Liver (tissue), 2 donors: ENCODE results near the gene CCDC39.

Experiments
- FOXA1 ChIP-seq: IDR thresholded peaks from 2 replicates; pipeline ENCODE4 v1.6.1; 2016; ENCODE audit warnings: antibody characterized with exemption
- RAD21 ChIP-seq, 2 donors: IDR thresholded peaks; 2 replicates each; pipeline ENCODE4 v1.6.1; 2016; ENCODE audit warnings: antibody characterized with exemption in 2 of 2, mild to moderate bottlenecking in 2 of 2
- RXRA ChIP-seq, 2 donors: IDR thresholded peaks; 2 replicates each; pipeline ENCODE4 v1.6.1; 2017 to 2018; ENCODE audit warnings: antibody characterized with exemption in 2 of 2, mild to moderate bottlenecking in 1 of 2
- TF ChIP-seq, protein P1 (sequence below): IDR thresholded peaks from 2 replicates; pipeline ENCODE4 v1.6.1; 2016; ENCODE audit warnings: antibody characterized with exemption, mild to moderate bottlenecking
- donor health status: healthy.

DNA sequence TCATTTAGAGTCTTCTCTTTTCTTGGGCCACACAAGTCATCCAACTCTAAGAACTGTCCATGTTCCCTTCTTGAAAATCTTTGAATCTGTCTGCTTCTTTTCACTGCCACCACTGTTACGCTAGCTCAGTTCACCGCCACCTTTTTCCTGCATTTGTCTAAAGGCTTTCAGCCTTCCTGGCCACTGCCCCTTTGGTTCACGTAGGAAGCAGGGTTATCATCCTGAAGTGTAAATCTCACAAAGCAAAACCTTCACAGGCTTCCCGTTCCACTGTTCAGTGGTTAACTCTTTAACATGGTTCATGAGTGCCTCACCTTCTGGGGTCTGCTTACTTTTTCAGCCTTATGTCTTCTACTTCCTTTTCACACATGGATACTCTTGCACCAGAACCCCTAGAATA is 26.3 kb upstream of the CCDC39 start:
- TF ChIP-seq FOXA1 = no peak
- TF ChIP-seq RAD21 (IDR thresholded peaks at IDR 0.05) = no peak
- TF ChIP-seq, protein P1, sequence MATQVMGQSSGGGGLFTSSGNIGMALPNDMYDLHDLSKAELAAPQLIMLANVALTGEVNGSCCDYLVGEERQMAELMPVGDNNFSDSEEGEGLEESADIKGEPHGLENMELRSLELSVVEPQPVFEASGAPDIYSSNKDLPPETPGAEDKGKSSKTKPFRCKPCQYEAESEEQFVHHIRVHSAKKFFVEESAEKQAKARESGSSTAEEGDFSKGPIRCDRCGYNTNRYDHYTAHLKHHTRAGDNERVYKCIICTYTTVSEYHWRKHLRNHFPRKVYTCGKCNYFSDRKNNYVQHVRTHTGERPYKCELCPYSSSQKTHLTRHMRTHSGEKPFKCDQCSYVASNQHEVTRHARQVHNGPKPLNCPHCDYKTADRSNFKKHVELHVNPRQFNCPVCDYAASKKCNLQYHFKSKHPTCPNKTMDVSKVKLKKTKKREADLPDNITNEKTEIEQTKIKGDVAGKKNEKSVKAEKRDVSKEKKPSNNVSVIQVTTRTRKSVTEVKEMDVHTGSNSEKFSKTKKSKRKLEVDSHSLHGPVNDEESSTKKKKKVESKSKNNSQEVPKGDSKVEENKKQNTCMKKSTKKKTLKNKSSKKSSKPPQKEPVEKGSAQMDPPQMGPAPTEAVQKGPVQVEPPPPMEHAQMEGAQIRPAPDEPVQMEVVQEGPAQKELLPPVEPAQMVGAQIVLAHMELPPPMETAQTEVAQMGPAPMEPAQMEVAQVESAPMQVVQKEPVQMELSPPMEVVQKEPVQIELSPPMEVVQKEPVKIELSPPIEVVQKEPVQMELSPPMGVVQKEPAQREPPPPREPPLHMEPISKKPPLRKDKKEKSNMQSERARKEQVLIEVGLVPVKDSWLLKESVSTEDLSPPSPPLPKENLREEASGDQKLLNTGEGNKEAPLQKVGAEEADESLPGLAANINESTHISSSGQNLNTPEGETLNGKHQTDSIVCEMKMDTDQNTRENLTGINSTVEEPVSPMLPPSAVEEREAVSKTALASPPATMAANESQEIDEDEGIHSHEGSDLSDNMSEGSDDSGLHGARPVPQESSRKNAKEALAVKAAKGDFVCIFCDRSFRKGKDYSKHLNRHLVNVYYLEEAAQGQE = no peak
- no peak for TF ChIP-seq RXRA (IDR thresholded peaks at IDR 0.05)
